AG09309 (cell line): ENCODE results near the gene OSBPL7.

Experiments
- DNase-seq: peaks from one replicate; pipeline ENCODE4 v3.0.0-alpha.2; 2010; ENCODE audit warnings: low read depth
- H3K4me3 ChIP-seq: 2 replicates; pipeline ENCODE4 v1.5.1; 2011; ENCODE audit warnings: mild to moderate bottlenecking, low read depth, low read length, moderate library complexity; ENCODE audit not compliant: control insufficient read depth
- TF ChIP-seq, protein P1 (sequence below): IDR thresholded peaks from 2 replicates; pipeline ENCODE4 v1.5.1; 2011; ENCODE audit warnings: mild to moderate bottlenecking, low read depth, low read length, inconsistent platforms; ENCODE audit not compliant: insufficient read depth, control insufficient read depth; ENCODE audit errors: missing control alignments

OSBPL7 gene, protein sequence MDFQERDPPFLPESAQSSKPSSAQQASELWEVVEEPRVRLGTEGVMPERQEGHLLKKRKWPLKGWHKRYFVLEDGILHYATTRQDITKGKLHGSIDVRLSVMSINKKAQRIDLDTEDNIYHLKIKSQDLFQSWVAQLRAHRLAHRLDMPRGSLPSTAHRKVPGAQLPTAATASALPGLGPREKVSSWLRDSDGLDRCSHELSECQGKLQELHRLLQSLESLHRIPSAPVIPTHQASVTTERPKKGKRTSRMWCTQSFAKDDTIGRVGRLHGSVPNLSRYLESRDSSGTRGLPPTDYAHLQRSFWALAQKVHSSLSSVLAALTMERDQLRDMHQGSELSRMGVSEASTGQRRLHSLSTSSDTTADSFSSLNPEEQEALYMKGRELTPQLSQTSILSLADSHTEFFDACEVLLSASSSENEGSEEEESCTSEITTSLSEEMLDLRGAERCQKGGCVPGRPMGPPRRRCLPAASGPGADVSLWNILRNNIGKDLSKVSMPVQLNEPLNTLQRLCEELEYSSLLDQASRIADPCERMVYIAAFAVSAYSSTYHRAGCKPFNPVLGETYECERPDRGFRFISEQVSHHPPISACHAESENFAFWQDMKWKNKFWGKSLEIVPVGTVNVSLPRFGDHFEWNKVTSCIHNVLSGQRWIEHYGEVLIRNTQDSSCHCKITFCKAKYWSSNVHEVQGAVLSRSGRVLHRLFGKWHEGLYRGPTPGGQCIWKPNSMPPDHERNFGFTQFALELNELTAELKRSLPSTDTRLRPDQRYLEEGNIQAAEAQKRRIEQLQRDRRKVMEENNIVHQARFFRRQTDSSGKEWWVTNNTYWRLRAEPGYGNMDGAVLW

DNA sequence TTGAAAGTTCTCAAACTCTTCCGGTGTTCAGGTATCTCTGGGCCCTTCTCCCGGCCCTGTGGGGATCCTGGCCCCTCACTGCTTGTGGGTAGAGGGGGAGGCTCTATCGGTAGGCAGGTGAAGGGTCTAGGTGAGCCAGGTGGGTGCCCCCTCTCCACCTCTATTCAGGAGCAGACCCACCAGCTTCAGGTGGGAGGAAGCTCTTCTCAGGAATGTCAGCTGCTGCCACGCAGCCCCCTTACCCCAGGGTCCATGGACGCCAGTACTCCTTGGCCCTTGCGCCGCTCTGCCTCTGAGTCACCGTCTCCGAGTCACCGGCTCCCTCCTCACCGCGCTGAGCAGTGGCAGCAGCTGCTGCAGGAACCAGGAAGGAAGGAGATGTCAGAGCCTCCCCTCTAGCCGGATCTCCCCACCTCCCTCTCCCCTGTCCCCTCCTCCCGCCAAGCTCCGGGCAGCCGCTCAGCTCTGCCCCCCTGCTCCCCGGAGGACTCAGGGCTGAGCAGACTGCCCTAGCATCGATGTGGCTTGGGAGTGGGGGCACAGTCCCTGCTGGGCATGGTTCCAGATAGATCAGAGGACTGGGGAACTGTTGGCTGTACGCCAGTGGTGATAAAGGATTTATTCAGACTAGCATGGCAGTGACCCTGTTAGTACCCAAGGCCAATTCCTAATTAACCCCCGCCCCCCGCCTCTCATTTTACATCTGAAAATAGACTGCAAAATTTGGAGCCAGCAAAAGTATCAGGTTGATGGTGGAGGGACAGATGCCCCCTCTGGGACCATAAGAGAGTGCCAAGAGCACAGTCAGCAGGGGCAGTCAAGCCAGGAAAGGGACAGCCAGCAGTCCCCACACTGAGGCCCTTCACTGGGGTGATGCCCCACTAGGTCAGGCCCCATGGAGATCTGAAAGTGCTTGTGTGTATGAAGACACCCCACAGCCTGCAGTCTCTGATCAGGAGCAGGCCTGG is at the start of gene OSBPL7:
TSS of gene OSBPL7 (minus strand) at position 371 of the 968 bp plus-strand sequence. CDS start 1,516 bp downstream, outside the sequence.
- no peak for DNase-seq
- H3K4me3 ChIP-seq: peak within 1 kb of the TSS; percentile 81
- TF ChIP-seq, protein P1, sequence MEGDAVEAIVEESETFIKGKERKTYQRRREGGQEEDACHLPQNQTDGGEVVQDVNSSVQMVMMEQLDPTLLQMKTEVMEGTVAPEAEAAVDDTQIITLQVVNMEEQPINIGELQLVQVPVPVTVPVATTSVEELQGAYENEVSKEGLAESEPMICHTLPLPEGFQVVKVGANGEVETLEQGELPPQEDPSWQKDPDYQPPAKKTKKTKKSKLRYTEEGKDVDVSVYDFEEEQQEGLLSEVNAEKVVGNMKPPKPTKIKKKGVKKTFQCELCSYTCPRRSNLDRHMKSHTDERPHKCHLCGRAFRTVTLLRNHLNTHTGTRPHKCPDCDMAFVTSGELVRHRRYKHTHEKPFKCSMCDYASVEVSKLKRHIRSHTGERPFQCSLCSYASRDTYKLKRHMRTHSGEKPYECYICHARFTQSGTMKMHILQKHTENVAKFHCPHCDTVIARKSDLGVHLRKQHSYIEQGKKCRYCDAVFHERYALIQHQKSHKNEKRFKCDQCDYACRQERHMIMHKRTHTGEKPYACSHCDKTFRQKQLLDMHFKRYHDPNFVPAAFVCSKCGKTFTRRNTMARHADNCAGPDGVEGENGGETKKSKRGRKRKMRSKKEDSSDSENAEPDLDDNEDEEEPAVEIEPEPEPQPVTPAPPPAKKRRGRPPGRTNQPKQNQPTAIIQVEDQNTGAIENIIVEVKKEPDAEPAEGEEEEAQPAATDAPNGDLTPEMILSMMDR: peak; percentile 5

DNA sequence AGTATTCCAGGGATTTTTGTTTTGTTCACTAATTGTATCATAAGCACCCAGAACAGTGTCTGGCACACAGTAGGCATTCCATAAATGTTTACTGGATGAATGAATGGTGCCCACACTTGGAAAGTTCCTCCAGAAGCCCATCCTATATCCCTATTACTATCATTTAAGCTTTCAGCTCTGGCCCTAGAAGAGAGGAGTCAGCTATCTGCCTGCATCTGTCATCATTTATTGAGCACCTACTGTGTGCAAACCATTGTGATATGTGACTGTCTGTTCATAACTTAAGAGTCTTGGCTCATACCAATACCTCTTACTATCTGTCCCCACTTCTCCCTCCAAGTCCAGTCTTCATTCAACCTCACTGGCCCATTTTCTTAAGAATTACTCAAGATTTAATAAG is 49.5 kb upstream of the OSBPL7 start:
- no peak for DNase-seq
- no peak overlapping the region for H3K4me3 ChIP-seq
- TF ChIP-seq, protein P1: no peak

DNA sequence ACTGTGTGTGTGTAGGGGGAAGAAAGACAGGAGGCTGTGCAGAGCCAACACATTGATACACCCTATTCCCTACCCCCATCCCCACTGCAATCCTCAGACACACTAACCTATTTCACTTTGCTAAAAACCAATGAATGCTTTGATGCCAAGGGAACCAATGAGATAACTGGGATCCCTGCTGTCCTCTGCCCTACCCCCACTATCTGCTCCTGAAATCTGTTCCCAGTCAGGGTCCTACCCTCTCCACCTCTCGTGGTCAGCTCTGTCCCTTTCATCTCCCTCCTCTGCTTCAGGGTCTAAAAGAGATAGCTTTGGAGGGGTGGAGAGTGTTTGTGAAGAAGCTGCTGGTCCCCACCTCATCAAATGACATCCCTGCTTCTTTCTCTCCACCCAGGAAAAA is 48.5 kb upstream of the OSBPL7 start:
- TF ChIP-seq, protein P1: no peak
- DNase-seq: no peak
- H3K4me3 ChIP-seq: no peak overlapping the region

DNA sequence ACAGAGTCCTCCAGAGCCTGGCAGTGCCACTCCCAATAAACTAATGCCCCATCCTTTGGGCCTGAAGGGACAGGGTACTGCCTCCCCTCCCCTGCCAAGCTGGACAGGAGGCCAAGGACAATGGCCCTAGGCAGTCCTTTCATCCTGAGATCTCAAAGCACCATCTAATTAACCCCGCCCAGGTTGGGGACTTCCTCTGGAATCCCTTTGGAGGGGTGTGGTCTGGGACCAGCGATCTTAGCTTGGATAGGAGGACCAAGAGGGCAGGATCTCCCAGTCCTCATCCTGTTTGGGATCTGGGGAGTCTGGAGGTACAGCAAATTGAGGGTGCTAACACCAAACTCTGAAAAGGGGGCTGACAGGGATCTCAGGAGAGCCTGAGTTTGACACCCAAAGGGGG is 47.5 kb upstream of the OSBPL7 start:
- H3K4me3 ChIP-seq: no peak overlapping the region
- no peak for DNase-seq
- TF ChIP-seq, protein P1: no peak

DNA sequence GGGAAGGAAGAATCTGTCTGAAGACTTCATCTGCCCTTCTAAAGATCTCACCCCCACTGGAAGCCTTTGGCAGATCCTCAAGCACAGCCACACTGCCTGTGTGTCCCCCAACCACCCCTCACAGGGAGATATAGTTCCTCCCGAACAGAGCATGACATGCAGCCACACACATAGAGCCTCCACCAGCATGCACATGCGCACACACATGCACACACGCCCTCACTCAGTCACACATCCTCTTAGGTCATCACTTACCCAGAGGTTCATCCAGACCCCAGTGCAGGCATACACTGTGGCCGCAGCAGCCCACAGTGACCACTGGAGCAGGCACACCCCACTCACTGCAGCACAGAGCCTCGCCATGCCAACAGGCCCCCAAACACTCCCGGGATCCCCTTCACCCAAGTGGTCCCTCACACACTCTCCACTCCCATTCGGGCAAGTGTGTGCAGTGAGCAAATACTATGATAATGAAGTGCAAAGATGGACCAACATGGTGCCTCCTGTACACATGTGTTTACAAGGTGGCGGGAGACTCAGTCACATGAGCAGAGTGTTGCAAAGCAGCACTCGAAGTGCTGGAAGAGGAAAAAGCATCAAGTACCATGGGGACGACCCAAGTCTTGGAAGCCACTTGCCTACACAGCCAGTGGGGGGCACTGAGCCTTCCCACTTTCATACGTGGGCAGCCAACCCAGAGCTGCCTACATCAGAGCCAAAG is 46.4 kb upstream of the OSBPL7 start:
- TF ChIP-seq, protein P1: no peak
- DNase-seq: no peak
- no peak overlapping the region for H3K4me3 ChIP-seq
